ENCODE data around the gene DLL1.
"Not testable (repeated sequence)": the region's sequence is repeated elsewhere in the genome, so short reads cannot be mapped to it uniquely, and the experiment has no call there.

DLL1 gene

GRCh38 chr6:170266061-170266825 lies 24.6 kb downstream of the DLL1 start:
- Histone ChIP-seq H3K4me1 (ENCODE audit: control insufficient read depth, insufficient read depth, low read length) (0 out of 2 replicates have a peak, but pooled peaks cover 2% of the 10 kb centered on the region), H3K36me3 (ENCODE audit: control insufficient read depth, insufficient read depth, low read length) (no peaks in the 10 kb centered on the region), H3K9me3 (ENCODE audit: control insufficient read depth, insufficient read depth, low read length) (no peaks in the 10 kb centered on the region), H3K27ac (ENCODE audit: low read length) (no peak overlapping the region), H3K4me3 (ENCODE audit: low read length) (no peak overlapping the region), H3K27me3 (ENCODE audit: control insufficient read depth, insufficient read depth, low read length) (no peaks in the 10 kb centered on the region)
- no CpG with 5 or more reads among the region's 18 CpGs for WGBS (ENCODE audit: insufficient coverage, insufficient read length)
- DNase-seq (ENCODE audit: low read depth, low spot score), result no peak

- H3K4me1 ChIP-seq (ENCODE audit: control insufficient read depth, insufficient read depth, low read length), result 0 out of 2 replicates have a peak, but pooled peaks cover 2% of the 10 kb centered on the region
These were observed 25.2 kb downstream of the DLL1 start for GRCh38 chr6:170265655-170266054.

GRCh38 chr6:170264644-170265043 lies 26.2 kb downstream of the DLL1 start:
- not testable (repeated sequence) for H3K4me1 ChIP-seq (ENCODE audit: control insufficient read depth, insufficient read depth, low read length); H3K9me3 ChIP-seq (ENCODE audit: control insufficient read depth, insufficient read depth, low read length); H3K27me3 ChIP-seq (ENCODE audit: control insufficient read depth, insufficient read depth, low read length); DNase-seq (ENCODE audit: low read depth, low spot score); H3K27ac ChIP-seq (ENCODE audit: low read length); H3K4me3 ChIP-seq (ENCODE audit: low read length); H3K36me3 ChIP-seq (ENCODE audit: control insufficient read depth, insufficient read depth, low read length)
- no CpG with 5 or more reads among the region's 12 CpGs for WGBS (ENCODE audit: insufficient coverage, insufficient read length)

More at GRCh38 chr6:170265655-170266054, 25.2 kb downstream of the DLL1 start:
- Histone ChIP-seq H3K9me3 (ENCODE audit: control insufficient read depth, insufficient read depth, low read length) (no peaks in the 10 kb centered on the region), H3K27me3 (ENCODE audit: control insufficient read depth, insufficient read depth, low read length) (no peaks in the 10 kb centered on the region), H3K27ac (ENCODE audit: low read length) (no peak overlapping the region), H3K4me3 (ENCODE audit: low read length) (no peak overlapping the region), H3K36me3 (ENCODE audit: control insufficient read depth, insufficient read depth, low read length) (no peaks in the 10 kb centered on the region)
- WGBS (ENCODE audit: insufficient coverage, insufficient read length), result no CpG with 5 or more reads among the region's 22 CpGs
- DNase-seq (ENCODE audit: low read depth, low spot score), result no peak

- H3K9me3 ChIP-seq (ENCODE audit: control insufficient read depth, insufficient read depth, low read length), result no peaks in the 10 kb centered on the region
- no peak for DNase-seq (ENCODE audit: low read depth, low spot score)
- H3K27ac ChIP-seq (ENCODE audit: low read length), result no peak overlapping the region
- no peaks in the 10 kb centered on the region for H3K36me3 ChIP-seq (ENCODE audit: control insufficient read depth, insufficient read depth, low read length)
- H3K4me3 ChIP-seq (ENCODE audit: low read length), result no peak overlapping the region
- no CpG with 5 or more reads among the region's 7 CpGs for WGBS (ENCODE audit: insufficient coverage, insufficient read length)
- no peaks in the 10 kb centered on the region for H3K27me3 ChIP-seq (ENCODE audit: control insufficient read depth, insufficient read depth, low read length)
- H3K4me1 ChIP-seq (ENCODE audit: control insufficient read depth, insufficient read depth, low read length), result no peaks in the 10 kb centered on the region
These were observed 26.8 kb downstream of the DLL1 start for GRCh38 chr6:170264086-170264485.

- WGBS (ENCODE audit: insufficient coverage, insufficient read length), result no CpG with 5 or more reads among the region's 8 CpGs
These were observed 27.5 kb downstream of the DLL1 start for GRCh38 chr6:170263410-170263809.

GRCh38 chr6:170262489-170263088 lies 28.3 kb downstream of the DLL1 start:
- Histone ChIP-seq H3K36me3 (ENCODE audit: control insufficient read depth, insufficient read depth, low read length) (no peaks in the 10 kb centered on the region), H3K27ac (ENCODE audit: low read length) (no peak overlapping the region), H3K27me3 (ENCODE audit: control insufficient read depth, insufficient read depth, low read length) (no peaks in the 10 kb centered on the region), H3K4me3 (ENCODE audit: low read length) (no peak overlapping the region), H3K9me3 (ENCODE audit: control insufficient read depth, insufficient read depth, low read length) (no peaks in the 10 kb centered on the region), H3K4me1 (ENCODE audit: control insufficient read depth, insufficient read depth, low read length) (no peaks in the 10 kb centered on the region)
- no CpG with 5 or more reads among the region's 22 CpGs for WGBS (ENCODE audit: insufficient coverage, insufficient read length)
- no peak for DNase-seq (ENCODE audit: low read depth, low spot score)

More at GRCh38 chr6:170263410-170263809, 27.5 kb downstream of the DLL1 start:
- Histone ChIP-seq H3K27me3 (ENCODE audit: control insufficient read depth, insufficient read depth, low read length) (no peaks in the 10 kb centered on the region), H3K36me3 (ENCODE audit: control insufficient read depth, insufficient read depth, low read length) (no peaks in the 10 kb centered on the region), H3K27ac (ENCODE audit: low read length) (no peak overlapping the region), H3K4me3 (ENCODE audit: low read length) (no peak overlapping the region), H3K4me1 (ENCODE audit: control insufficient read depth, insufficient read depth, low read length) (no peaks in the 10 kb centered on the region), H3K9me3 (ENCODE audit: control insufficient read depth, insufficient read depth, low read length) (no peaks in the 10 kb centered on the region)
- DNase-seq (ENCODE audit: low read depth, low spot score), result no peak

GRCh38 chr6:170261643-170262488 lies 29.0 kb downstream of the DLL1 start:
- no peak for DNase-seq (ENCODE audit: low read depth, low spot score)
- Histone ChIP-seq H3K27me3 (ENCODE audit: control insufficient read depth, insufficient read depth, low read length) (no peaks in the 10 kb centered on the region), H3K36me3 (ENCODE audit: control insufficient read depth, insufficient read depth, low read length) (no peaks in the 10 kb centered on the region), H3K27ac (ENCODE audit: low read length) (no peak overlapping the region), H3K4me3 (ENCODE audit: low read length) (no peak overlapping the region), H3K4me1 (ENCODE audit: control insufficient read depth, insufficient read depth, low read length) (no peaks in the 10 kb centered on the region), H3K9me3 (ENCODE audit: control insufficient read depth, insufficient read depth, low read length) (no peaks in the 10 kb centered on the region)
- no CpG with 5 or more reads among the region's 32 CpGs for WGBS (ENCODE audit: insufficient coverage, insufficient read length)

- Histone ChIP-seq H3K27ac (ENCODE audit: low read length) (no peak overlapping the region), H3K9me3 (ENCODE audit: control insufficient read depth, insufficient read depth, low read length) (no peaks in the 10 kb centered on the region), H3K4me1 (ENCODE audit: control insufficient read depth, insufficient read depth, low read length) (no peaks in the 10 kb centered on the region), H3K36me3 (ENCODE audit: control insufficient read depth, insufficient read depth, low read length) (no peaks in the 10 kb centered on the region), H3K4me3 (ENCODE audit: low read length) (no peak overlapping the region), H3K27me3 (ENCODE audit: control insufficient read depth, insufficient read depth, low read length) (no peaks in the 10 kb centered on the region)
- WGBS (ENCODE audit: insufficient coverage, insufficient read length), result no CpG with 5 or more reads among the region's 7 CpGs
- DNase-seq (ENCODE audit: low read depth, low spot score), result no peak
These were observed 30.2 kb downstream of the DLL1 start for GRCh38 chr6:170260686-170261085.

GRCh38 chr6:170259278-170259677 lies 31.6 kb downstream of the DLL1 start:
- no peak for DNase-seq (ENCODE audit: low read depth, low spot score)
- Histone ChIP-seq H3K36me3 (ENCODE audit: control insufficient read depth, insufficient read depth, low read length) (no peaks in the 10 kb centered on the region), H3K27ac (ENCODE audit: low read length) (no peak overlapping the region), H3K9me3 (ENCODE audit: control insufficient read depth, insufficient read depth, low read length) (no peaks in the 10 kb centered on the region), H3K27me3 (ENCODE audit: control insufficient read depth, insufficient read depth, low read length) (no peaks in the 10 kb centered on the region), H3K4me3 (ENCODE audit: low read length) (no peak overlapping the region), H3K4me1 (ENCODE audit: control insufficient read depth, insufficient read depth, low read length) (no peaks in the 10 kb centered on the region)
- no CpG with 5 or more reads among the region's 5 CpGs for WGBS (ENCODE audit: insufficient coverage, insufficient read length)

GRCh38 chr6:170258407-170258806 lies 32.5 kb downstream of the DLL1 start:
- no peak for DNase-seq (ENCODE audit: low read depth, low spot score)
- H3K4me3 ChIP-seq (ENCODE audit: low read length), result no peak overlapping the region
- no peaks in the 10 kb centered on the region for H3K27me3 ChIP-seq (ENCODE audit: control insufficient read depth, insufficient read depth, low read length)
- no CpG with 5 or more reads among the region's 6 CpGs for WGBS (ENCODE audit: insufficient coverage, insufficient read length)
- H3K4me1 ChIP-seq (ENCODE audit: control insufficient read depth, insufficient read depth, low read length), result no peaks in the 10 kb centered on the region
- no peak overlapping the region for H3K27ac ChIP-seq (ENCODE audit: low read length)
- no peaks in the 10 kb centered on the region for H3K9me3 ChIP-seq (ENCODE audit: control insufficient read depth, insufficient read depth, low read length)
- H3K36me3 ChIP-seq (ENCODE audit: control insufficient read depth, insufficient read depth, low read length), result no peaks in the 10 kb centered on the region

All from iPS DF 6.9 (cell line).